Skin of body (tissue), 2 donors: ENCODE data around the gene GDF2. TPM values are rescaled to one million over a fixed set of nuclear protein-coding genes. Genes with fewer than 3 reads are reported as not detected.

ENCODE experiments used
- DNase-seq: peaks from one replicate; lab custom pipeline; 2025; lab: John Stamatoyannopoulos, UW
- total RNA-seq: library from RNA; depleted of rRNA; stranded (reverse); fragments of >200 nt; gene quantifications from one replicate; pipeline ENCODE4 v1.2.3, GENCODE V29; 2014

Gene GDF2
- total RNA-seq, 1 donor from 2014 or later: not detected

- no peak for DNase-seq
Measured at GRCh38 chr10:47368431-47369180, 46.4 kb downstream of the GDF2 start.

GRCh38 chr10:47369251-47369894 lies 47.1 kb downstream of the GDF2 start:
- DNase-seq: no peak

- no peak for DNase-seq
Measured at GRCh38 chr10:47370015-47370767, 47.9 kb downstream of the GDF2 start.

- no peak for DNase-seq
Measured at GRCh38 chr10:47370878-47371277, 48.6 kb downstream of the GDF2 start.

- DNase-seq: no peak
Measured at GRCh38 chr10:47371629-47372485, 49.6 kb downstream of the GDF2 start.

GRCh38 chr10:47372726-47373125 lies 50.5 kb downstream of the GDF2 start:
- DNase-seq: no peak

GRCh38 chr10:47374611-47375536 lies 52.6 kb downstream of the GDF2 start:
- no peak for DNase-seq

- no peak for DNase-seq
Measured at GRCh38 chr10:47376522-47377220, 54.4 kb downstream of the GDF2 start.

Other genes with a start within 250 kb of the GDF2 start
- 2.1 TPM for gene GDF10, start 22.3 kb upstream of the GDF2 start, total RNA-seq
- not detected for gene RBP3, start 25.9 kb downstream of the GDF2 start, total RNA-seq
- 0.10 TPM for gene ZNF488, start 61.8 kb downstream of the GDF2 start, total RNA-seq
- 4.6 TPM for gene ANXA8, start 161.7 kb downstream of the GDF2 start, total RNA-seq
- gene FAM25G, start 169.2 kb downstream of the GDF2 start, total RNA-seq: 1.8 TPM
- 2.0 TPM for gene AGAP9, start 201.2 kb downstream of the GDF2 start, total RNA-seq